Aorta (tissue), 5 donors: Measurements from ENCODE around the gene RASA3. TPM values are rescaled to one million over a fixed set of nuclear protein-coding genes. Genes with fewer than 3 reads are reported as not detected.
A peak's percentile ranks its signal among the peaks of the same experiment; 100 is the strongest.
"Not testable (repeated sequence)": the region's sequence is repeated elsewhere in the genome, so short reads cannot be mapped to it uniquely, and the experiment has no call there.

Source experiments
- ATAC-seq: fragments of 200-7000 bp; cut with Tn5 transposase; one replicate; pipeline ENCODE4 v1.9.1; 2022; ENCODE audit warnings: moderate library complexity; ENCODE audit not compliant: low FRiP score
- DNase-seq, 2 donors: peaks; one replicate each; pipeline ENCODE4 v3.0.0-alpha.2; 2020
- H3K27ac ChIP-seq, 2 donors: one replicate each; pipeline ENCODE4 v1.5.1; 2013; ENCODE audit warnings: low read length in 2 of 2, mild to moderate bottlenecking in 2 of 2, moderate library complexity in 2 of 2, control low read depth in 1 of 2, inconsistent platforms in 1 of 2, low read depth in 1 of 2
- H3K27me3 ChIP-seq, 2 donors: one replicate each; pipeline ENCODE4 v1.6.1; 2013; ENCODE audit warnings: control low read depth in 1 of 2, low read length in 1 of 2, mild to moderate bottlenecking in 1 of 2, moderate library complexity in 1 of 2; ENCODE audit not compliant: insufficient read depth in 2 of 2, control insufficient read depth in 1 of 2
- H3K36me3 ChIP-seq, 2 donors: one replicate each; pipeline ENCODE4 v1.6.1; 2013; ENCODE audit warnings: control low read depth in 1 of 2, low read length in 1 of 2, mild to moderate bottlenecking in 1 of 2; ENCODE audit not compliant: insufficient read depth in 2 of 2, control insufficient read depth in 1 of 2
- H3K4me1 ChIP-seq, 2 donors: one replicate each; pipeline ENCODE4 v1.6.1; 2013; ENCODE audit warnings: low read length in 2 of 2, control low read depth in 1 of 2, mild to moderate bottlenecking in 1 of 2, moderate library complexity in 1 of 2; ENCODE audit not compliant: insufficient read depth in 2 of 2, control insufficient read depth in 1 of 2
- H3K4me3 ChIP-seq, 2 donors: one replicate each; pipeline ENCODE4 v1.5.1; 2013; ENCODE audit warnings: low read length in 2 of 2, control low read depth in 1 of 2, mild to moderate bottlenecking in 1 of 2
- H3K9me3 ChIP-seq: one replicate; pipeline ENCODE4 v1.6.1; 2013; ENCODE audit warnings: mild to moderate bottlenecking, low read length; ENCODE audit not compliant: control insufficient read depth
- WGBS, 2 donors: extraction: QIAGEN DNeasy Blood & Tissue Kit; methylation state at CpG; one replicate each; pipeline ENCODE4 v1.1.7; 2013; 5-methylcytosine and 5-hydroxymethylcytosine counted together
- intact Hi-C, 2 donors: fragments of 100-400 bp; cut with DNase I; formaldehyde crosslinking; loops; one replicate each; pipeline versions ENCODE4 v1.14.2 to v1.15.0; 2022
- polyA plus RNA-seq, 2 donors: library from polyadenylated mRNA; stranded (reverse); fragments of 200-250 nt; gene quantifications; one replicate each; pipeline ENCODE4 v1.2.3, GENCODE V29; 2013
- total RNA-seq, 2 donors: library from RNA; stranded (reverse); fragmentation: NEBNext Ultra II Directional; extraction: Animal tissue kit (Norgen Biotek cat#: 25700); gene quantifications; one replicate each; pipeline ENCODE4 v1.2.1, GENCODE V29; 2021
- donor health status: healthy with polysubstance abuse.
- donor health status: Bipolar disorder and iron deficiency.
- donor health status: DM: no; HTN: no; CAD: no.
- donor health status: DM: no; HTN: no; CAD: no.
- donor health status: DM: yes; HTN: yes; CAD: no.

RASA3 gene
- total and polyA plus RNA-seq, 4 donors, result 8.1 to 42.3 (median 28.9) TPM

DNA sequence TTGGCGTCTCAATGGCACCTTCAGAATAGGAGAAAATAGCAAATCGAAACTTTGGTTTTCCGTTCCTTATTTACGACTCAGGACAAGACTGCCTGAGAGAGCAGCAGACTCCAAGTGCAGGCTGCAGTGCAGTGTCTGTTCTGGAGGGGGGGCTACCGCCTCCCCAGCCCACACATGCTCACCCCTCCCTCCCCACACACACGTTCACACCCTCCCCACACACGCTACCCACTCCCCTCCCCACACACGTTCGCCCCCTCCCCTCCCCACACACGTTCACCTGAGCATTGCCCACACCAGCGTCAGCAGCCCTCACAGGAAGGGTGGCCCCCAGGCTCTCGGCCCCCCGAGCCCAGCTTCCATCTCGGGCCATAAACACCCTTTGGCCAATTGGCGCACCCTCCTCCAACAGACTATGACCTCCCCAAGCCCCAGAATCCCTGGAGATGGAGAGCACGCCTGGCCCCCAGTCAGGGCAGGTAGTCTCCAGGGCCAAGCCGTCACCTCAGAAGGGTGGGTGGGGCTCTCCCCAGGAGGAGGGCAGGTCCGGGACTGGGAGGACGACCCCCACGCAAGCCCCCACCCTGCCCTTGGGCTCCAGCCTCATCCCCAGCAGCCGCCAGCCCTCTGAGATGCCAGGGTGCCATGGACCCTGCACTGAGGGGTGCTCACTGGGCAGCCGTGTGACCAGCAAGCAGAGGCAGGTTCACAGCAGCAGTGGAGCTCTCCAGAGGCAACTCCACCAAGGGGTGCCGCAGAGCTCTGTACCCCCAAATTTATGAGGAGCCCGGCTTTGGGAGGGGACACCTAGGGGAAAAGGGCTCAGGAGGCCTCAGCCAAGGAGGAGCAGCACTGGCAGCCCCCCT is 27.5 kb downstream of the RASA3 start:
- intact Hi-C loops, result no loop called here
- DNase-seq (peak; percentile 47 to 60), ATAC-seq (no peak)
- H3K27me3 ChIP-seq, result no peaks in the 10 kb centered on the region
- H3K36me3 ChIP-seq, result no peaks in the 10 kb centered on the region
- H3K4me1 ChIP-seq, result no peaks in the 10 kb centered on the region
- 89 to 92% methylated on average over 15 to 24 of the region's 24 CpGs for WGBS, 2 donors
- no peak overlapping the region for H3K4me3 ChIP-seq
- H3K9me3 ChIP-seq, result no peaks in the 10 kb centered on the region
- no peak overlapping the region for H3K27ac ChIP-seq

DNA sequence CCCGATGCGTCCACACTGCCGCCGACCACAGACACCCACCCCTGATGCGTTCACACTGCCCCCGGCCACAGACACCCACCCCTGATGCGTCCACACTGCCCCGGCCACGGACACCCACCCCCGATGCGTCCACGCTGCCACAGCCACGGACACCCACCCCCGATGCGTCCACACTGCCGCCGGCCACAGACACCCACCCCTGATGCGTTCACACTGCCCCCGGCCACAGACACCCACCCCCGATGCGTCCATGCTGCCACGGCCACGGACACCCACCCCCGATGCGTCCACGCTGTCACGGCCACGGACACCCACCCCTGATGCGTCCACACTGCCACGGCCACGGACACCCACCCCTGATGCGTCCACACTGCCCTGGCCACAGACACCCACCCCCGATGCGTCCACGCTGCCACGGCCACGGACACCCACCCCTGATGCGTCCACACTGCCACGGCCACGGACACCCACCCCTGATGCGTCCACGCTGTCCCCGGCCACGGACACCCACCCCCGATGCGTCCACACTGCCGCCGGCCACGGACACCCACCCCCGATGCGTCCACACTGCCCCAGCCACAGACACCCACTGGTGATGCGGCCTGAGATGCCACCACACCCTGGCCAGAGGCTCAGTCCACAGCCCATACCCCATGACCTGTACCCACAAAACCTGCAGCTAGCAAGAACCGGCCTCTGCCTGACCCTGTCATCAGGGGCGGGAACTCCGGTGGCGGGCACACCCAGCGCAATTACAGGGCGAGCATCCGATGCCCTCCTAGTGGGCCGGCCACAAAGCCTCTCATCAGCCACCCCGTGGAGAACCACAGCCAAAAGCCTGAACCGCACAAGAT is 28.4 kb downstream of the RASA3 start:
- H3K9me3 ChIP-seq, result no peaks in the 10 kb centered on the region
- no peak overlapping the region for H3K27ac ChIP-seq
- intact Hi-C loops, result no loop called here
- no peak overlapping the region for H3K4me3 ChIP-seq
- H3K27me3 ChIP-seq, result no peaks in the 10 kb centered on the region
- DNase-seq (peak; percentile 44 to 61), ATAC-seq (no peak)
- 92 to 96% methylated on average over 54 to 61 of the region's 62 CpGs for WGBS, 2 donors
- H3K4me1 ChIP-seq, result no peaks in the 10 kb centered on the region
- H3K36me3 ChIP-seq, result no peaks in the 10 kb centered on the region

DNA sequence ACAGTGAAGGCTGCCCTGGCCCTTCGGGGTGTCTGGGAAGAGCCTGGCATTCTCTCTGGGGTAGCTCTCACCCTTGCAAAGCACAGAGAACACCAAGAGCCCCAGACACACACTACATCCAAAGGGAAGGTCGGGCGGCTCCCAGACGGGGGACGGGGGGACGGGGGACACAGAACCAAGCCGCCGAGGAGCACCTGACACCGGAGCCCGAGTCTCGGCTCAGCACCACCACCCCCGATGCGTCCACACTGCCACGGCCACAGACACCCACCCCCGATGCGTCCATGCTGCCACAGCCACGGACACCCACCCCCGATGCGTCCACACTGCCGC is 29.2 kb downstream of the RASA3 start:
- 97 to 98% methylated on average over 14 to 16 of the region's 20 CpGs for WGBS, 2 donors
- H3K36me3 ChIP-seq, H3K4me3 ChIP-seq, ATAC-seq, H3K9me3 ChIP-seq, DNase-seq, H3K27ac ChIP-seq, H3K27me3 ChIP-seq, intact Hi-C loops, H3K4me1 ChIP-seq: not testable (repeated sequence)

DNA sequence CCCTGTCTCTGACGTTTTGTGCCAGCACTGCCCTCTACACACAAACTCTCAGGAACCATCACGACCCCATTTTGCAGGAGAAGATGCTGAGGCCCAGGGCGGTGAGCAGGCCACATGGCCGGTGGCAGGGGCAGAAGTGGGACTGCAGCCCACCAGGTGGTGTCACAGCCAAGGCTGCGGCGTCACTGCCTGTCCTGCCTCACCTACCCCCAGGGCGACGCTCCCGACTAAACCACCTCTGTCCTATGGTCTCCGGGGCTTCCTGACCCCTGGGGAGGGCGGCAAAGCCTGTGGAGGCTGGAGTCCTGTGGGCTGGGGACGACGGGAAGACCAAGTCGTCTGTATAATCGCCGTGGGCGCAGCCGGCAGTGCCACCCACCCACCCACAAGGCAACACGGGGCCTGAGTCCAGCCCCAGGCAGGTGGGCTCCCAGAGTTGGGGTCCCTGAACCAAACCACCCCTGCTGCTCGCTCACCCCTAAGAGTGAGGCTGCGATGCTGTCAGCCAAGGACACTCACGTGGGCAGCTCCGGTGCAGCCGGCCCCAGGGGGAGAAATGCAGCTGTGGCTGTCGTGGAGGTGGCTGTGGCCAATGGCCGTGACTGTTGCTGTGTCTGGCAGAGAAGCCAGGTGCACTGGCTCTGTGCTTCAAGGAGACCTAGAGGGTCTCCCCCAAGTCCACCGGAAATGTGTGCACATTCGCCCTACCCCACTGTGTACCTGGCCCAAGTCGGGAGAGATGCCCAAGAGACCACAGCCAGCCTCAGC is 29.7 kb downstream of the RASA3 start:
- no peaks in the 10 kb centered on the region for H3K9me3 ChIP-seq
- H3K27me3 ChIP-seq, result no peaks in the 10 kb centered on the region
- DNase-seq (peak; percentile 49 to 73), ATAC-seq (no peak)
- no peaks in the 10 kb centered on the region for H3K36me3 ChIP-seq
- WGBS, 2 donors, result 92 to 93% methylated on average over 29 of the region's 29 CpGs
- H3K27ac ChIP-seq, result no peak overlapping the region
- H3K4me3 ChIP-seq, result no peak overlapping the region
- intact Hi-C loops, result no loop called here
- H3K4me1 ChIP-seq, result no peaks in the 10 kb centered on the region

DNA sequence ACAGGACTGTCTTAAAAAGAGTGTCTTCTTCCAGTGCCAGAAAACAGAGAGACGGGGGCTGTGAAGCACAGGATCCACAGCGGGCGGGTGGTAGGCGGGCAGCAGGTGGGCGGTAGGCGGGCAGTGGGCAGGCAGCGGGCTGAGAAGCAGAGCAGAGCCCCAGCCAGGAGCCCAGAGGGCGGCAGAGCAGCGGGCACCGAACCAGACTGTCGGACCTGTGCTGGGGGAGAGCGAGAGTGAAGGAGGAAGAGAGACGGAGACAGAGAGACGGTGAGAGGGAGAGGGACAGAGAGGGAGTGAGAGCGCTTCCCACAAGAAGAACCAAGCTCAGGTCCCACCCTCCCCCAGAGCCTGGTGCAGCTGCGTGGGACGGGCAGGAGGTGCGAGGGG is 30.3 kb downstream of the RASA3 start:
- WGBS, 2 donors, result 94 to 95% methylated on average over 18 of the region's 18 CpGs
- no peak for ATAC-seq
- intact Hi-C loops, result no loop called here

DNA sequence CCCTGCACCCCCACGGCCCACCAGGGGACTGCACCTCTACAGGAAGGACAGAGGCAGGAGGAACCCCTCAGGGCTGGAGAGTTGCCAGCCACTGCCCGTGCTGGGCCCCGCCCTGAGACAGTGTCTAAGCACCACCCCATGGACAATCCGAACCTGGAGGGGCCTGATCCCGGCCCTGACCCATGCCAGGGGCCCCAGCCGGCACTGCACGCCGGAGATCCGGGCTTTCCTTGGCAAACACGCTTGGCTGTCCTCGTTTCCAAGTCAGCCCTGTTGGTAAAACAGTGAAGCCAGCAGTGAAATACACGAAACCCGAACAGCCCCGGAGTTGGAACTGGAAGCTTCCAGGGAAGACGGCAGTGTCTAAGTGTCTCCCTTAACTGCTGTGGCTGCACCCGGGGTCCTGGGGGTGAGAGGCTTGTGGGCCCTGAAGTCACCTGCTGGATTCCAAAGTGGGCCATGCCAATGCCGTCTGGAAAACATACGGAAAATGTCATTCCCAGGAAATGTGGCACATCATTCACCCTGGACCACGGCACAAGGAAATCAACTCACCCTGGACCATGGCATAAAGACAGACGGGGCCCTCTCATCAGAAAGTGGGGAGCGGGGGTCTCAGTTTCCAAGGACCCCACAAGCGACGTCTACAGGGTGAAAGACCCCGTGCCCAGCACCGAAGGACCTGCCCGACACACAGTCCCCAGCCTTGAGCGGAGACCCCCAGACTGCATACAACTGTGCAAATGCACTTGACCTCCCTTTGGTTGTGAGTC is 30.9 kb downstream of the RASA3 start:
- Histone ChIP-seq H3K4me3 (no peak overlapping the region), H3K27ac (peak overlapping the region in 1 of 2 donors; percentile 32), H3K27me3 (no peaks in the 10 kb centered on the region), H3K4me1 (no peaks in the 10 kb centered on the region), H3K9me3 (no peaks in the 10 kb centered on the region), H3K36me3 (no peaks in the 10 kb centered on the region)
- 29 to 33% methylated on average over 27 of the region's 27 CpGs for WGBS, 2 donors
- ATAC-seq, result peak; percentile 42
- peak; percentile 61 to 82 for DNase-seq
- intact Hi-C loops, result no loop called here

More for the DNA sequence above, 30.3 kb downstream of the RASA3 start:
- Histone ChIP-seq H3K9me3 (no peaks in the 10 kb centered on the region), H3K27ac (no peak overlapping the region), H3K4me1 (no peaks in the 10 kb centered on the region), H3K36me3 (no peaks in the 10 kb centered on the region), H3K27me3 (no peaks in the 10 kb centered on the region), H3K4me3 (no peak overlapping the region)
- peak; percentile 44 to 70 for DNase-seq

DNA sequence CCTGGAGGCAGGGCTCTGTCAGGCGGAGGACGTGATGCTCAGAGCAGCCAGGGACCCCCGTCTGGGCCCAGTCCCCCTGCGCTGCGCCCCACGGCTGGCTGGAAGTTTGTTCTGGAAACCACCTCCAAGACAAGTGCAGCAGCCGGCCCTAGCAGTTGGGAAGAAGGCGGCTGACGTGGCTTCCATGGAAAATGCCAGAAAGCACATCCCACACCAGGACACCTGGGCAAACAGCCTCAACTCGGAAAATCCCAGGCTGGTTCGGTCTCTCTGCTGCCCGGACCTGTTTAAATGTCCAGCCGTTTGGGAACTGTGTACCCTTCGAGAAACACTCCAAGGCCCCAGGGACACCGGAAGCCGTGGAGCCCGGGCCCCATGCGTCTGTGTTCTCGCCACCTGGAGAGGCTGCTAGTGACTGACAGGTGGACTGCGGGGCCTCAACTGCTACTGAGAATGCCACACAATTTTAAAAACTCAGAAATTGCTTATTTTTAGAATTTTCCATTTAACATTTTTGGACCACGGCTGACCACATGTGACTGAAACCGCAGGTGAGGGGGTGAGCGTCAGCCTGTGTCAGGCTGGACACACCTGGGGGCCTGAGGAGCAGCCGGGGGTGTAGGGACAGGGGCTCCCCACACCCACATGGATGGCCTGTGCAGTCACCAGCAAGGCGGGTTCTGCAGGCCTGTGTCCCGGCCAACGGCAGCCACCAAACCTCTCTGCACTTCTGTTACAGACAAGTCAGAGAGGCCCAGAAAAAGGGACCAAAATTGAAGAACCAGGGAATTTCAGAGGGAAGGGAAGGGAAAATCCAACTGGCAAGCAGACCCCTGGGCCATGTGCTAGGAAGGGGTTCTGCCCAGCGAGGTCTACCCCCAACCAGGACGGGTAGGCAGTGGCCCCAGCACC is 31.7 kb downstream of the RASA3 start:
- ATAC-seq (peak; percentile 38), DNase-seq (peak; percentile 60 to 77)
- no peak overlapping the region for H3K4me3 ChIP-seq
- H3K27me3 ChIP-seq, result no peaks in the 10 kb centered on the region
- no peaks in the 10 kb centered on the region for H3K9me3 ChIP-seq
- intact Hi-C loops, result no loop called here
- peak overlapping the region in 1 of 2 donors; percentile 37 for H3K27ac ChIP-seq
- no peaks in the 10 kb centered on the region for H3K36me3 ChIP-seq
- H3K4me1 ChIP-seq, result no peaks in the 10 kb centered on the region
- WGBS, 2 donors, result 32 to 42% methylated on average over 29 of the region's 29 CpGs
